ENCODE measurements around the gene GNG7. TPM values are rescaled to one million over a fixed set of nuclear protein-coding genes. Genes with fewer than 3 reads are reported as not detected.
"Not testable (repeated sequence)": the region's sequence is repeated elsewhere in the genome, so short reads cannot be mapped to it uniquely, and the experiment has no call there.

Gene GNG7
- polyA plus RNA-seq, 1 experiment: 0.57 TPM

DNA sequence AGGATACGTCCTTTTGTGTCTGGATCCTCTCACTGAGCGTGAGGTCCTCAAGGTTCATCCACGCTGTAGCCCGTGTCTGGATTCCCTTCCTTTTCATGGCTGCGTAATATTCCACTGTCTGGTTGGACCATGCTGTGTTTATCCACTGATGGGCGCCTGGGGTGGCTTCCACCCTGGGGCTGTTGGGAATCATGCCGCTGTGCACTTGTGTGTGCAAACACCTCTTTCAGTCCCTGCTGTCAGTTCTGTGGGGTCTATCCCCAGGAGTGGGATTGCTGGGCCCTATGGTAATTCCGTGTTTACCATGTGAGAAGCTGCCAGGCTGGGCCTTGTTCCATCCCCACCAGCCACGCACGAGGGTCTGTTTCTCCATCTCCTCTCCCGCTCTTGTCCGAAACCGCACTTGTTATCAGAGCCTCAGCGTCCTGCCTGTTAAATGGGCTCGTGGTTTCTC, 128.0 kb downstream of the GNG7 start:
- no peak for DNase-seq (ENCODE audit: low read depth, low spot score)
- POLR2A ChIA-PET: interaction anchor here (0.7 to 1.0 kb wide), 3 partner anchors 34 to 98 kb away, joined by 3 read pairs; partner anchors contain the start of gene GADD45B
- TF ChIP-seq, protein P1, sequence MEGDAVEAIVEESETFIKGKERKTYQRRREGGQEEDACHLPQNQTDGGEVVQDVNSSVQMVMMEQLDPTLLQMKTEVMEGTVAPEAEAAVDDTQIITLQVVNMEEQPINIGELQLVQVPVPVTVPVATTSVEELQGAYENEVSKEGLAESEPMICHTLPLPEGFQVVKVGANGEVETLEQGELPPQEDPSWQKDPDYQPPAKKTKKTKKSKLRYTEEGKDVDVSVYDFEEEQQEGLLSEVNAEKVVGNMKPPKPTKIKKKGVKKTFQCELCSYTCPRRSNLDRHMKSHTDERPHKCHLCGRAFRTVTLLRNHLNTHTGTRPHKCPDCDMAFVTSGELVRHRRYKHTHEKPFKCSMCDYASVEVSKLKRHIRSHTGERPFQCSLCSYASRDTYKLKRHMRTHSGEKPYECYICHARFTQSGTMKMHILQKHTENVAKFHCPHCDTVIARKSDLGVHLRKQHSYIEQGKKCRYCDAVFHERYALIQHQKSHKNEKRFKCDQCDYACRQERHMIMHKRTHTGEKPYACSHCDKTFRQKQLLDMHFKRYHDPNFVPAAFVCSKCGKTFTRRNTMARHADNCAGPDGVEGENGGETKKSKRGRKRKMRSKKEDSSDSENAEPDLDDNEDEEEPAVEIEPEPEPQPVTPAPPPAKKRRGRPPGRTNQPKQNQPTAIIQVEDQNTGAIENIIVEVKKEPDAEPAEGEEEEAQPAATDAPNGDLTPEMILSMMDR (IDR thresholded peaks at IDR 0.05; ENCODE audit: low read depth, low read length): no peak
- peak overlapping the region; percentile 2 for H3K27ac ChIP-seq (ENCODE audit: low read depth, low read length)
- peaks cover 3% of the 10 kb centered on the region for H3K27me3 ChIP-seq (ENCODE audit: control insufficient read depth, insufficient read depth, low read length)
- CTCF ChIA-PET: interaction anchor here (1.1 kb wide), 1 partner anchor 31 kb away, joined by 3 read pairs; no protein-coding TSS in a partner anchor
- peaks cover 25% of the 10 kb centered on the region for H3K9me3 ChIP-seq (ENCODE audit: control insufficient read depth, insufficient read depth, low read length)
- H3K4me3 ChIP-seq (ENCODE audit: low read depth, low read length): no peak overlapping the region

DNA sequence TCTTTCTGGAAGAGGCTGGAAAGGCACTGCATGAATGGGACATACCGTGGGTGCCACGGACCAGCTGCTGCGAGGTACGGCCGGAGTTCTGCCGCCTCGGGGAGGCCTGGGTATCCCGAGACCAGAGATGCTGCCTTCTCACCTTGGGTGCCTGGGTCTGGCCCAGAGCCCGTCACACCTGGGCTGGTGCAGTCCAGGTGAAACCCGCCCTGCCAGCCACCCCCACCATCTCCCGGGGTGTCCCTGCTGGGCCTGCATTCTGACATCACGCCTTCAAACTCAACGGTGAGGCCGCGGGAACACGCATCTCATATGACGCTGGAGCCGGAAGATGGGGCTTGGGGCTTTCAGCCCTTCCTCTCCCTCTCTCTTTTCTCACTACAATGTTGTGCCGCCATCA, 128.6 kb downstream of the GNG7 start:
- TF ChIP-seq, protein P1 (IDR thresholded peaks at IDR 0.05; ENCODE audit: low read depth, low read length): no peak
- Histone ChIP-seq H3K9me3 (ENCODE audit: control insufficient read depth, insufficient read depth, low read length) (peaks cover 29% of the 10 kb centered on the region), H3K27ac (ENCODE audit: low read depth, low read length) (no peak overlapping the region), H3K4me3 (ENCODE audit: low read depth, low read length) (no peak overlapping the region), H3K27me3 (ENCODE audit: control insufficient read depth, insufficient read depth, low read length) (peaks cover 3% of the 10 kb centered on the region)
- CTCF ChIA-PET: no interaction called here
- no peak for DNase-seq (ENCODE audit: low read depth, low spot score)
- POLR2A ChIA-PET: no interaction called here

DNA sequence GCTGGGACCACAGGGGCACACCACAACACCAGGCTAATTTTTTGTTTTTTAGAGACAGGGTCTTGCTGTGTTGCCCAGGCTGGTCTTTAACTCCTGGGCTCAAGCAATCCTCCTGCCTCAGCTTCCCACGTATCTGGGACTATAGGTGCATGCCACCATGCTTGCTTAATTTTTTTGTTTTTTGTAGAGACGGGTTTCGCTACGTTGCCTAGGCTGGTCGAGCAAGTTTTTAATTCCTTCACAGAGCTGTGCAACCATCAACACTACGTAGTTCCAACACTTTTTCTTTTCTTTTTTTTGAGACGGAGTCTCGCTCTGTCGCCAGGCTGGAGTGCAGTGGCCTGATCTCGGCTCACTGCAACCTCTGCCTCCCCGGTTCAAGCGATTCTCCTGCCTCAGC, 130.3 kb downstream of the GNG7 start:
- H3K27ac ChIP-seq (ENCODE audit: low read depth, low read length); H3K27me3 ChIP-seq (ENCODE audit: control insufficient read depth, insufficient read depth, low read length); CTCF ChIA-PET; DNase-seq (ENCODE audit: low read depth, low spot score); H3K4me3 ChIP-seq (ENCODE audit: low read depth, low read length); POLR2A ChIA-PET: not testable (repeated sequence)
- H3K9me3 ChIP-seq (ENCODE audit: control insufficient read depth, insufficient read depth, low read length): peaks cover 35% of the 10 kb centered on the region

DNA sequence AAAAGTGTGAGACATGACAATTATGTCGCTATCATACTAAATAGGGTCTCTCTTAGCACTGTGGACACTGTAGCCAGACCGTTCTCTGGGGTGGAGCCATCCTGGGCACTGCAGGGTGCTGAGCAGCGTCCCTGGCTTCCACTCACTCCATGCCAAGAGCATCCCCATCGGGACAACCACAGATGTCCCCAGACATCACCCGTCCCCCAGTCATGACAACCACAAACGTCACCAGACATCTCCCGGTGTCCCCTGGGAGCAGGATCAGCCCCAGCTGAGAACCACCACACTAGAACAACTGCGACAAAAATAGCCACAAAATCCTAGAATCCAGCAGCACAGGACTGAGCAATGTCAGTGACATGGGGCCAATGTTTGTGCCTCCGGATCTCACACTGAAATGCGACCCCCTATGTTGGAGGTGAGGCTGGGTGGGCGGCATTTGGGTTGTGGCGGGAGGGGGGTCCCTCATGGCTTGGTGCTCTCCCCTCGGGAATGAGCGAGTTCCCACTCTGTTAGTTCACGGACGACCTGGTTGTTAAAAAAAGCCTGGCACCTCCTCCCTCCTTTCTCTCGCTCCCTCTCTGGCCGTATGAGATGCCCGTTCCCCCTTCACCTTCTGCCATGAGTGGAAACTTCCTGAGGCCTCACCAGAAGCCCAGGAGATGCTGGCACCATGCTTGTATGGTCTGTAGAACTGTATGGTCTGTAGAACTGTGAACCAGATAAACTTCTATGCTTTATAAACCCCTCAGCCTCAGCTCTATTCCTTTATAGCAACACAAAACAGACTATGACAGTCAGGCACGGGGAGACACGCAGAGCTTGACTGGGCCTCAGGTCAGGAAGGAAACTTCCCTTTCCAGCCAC, 132.7 kb downstream of the GNG7 start:
- ChIA-PET CTCF (interaction anchor here (0.6 kb wide), 1 partner anchor 10 kb away, joined by 3 read pairs; no protein-coding TSS in a partner anchor), POLR2A (interaction anchor here (1.2 kb wide), 1 partner anchor 94 kb away, joined by 4 read pairs; the partner anchor contains the start of gene GADD45B)
- DNase-seq (ENCODE audit: low read depth, low spot score): no peak
- peaks cover 35% of the 10 kb centered on the region for H3K9me3 ChIP-seq (ENCODE audit: control insufficient read depth, insufficient read depth, low read length)
- peaks cover 3% of the 10 kb centered on the region for H3K27me3 ChIP-seq (ENCODE audit: control insufficient read depth, insufficient read depth, low read length)
- TF ChIP-seq, protein P1 (IDR thresholded peaks at IDR 0.05; ENCODE audit: low read depth, low read length): no peak
- H3K4me3 ChIP-seq (ENCODE audit: low read depth, low read length): no peak overlapping the region
- no peak overlapping the region for H3K27ac ChIP-seq (ENCODE audit: low read depth, low read length)

DNA sequence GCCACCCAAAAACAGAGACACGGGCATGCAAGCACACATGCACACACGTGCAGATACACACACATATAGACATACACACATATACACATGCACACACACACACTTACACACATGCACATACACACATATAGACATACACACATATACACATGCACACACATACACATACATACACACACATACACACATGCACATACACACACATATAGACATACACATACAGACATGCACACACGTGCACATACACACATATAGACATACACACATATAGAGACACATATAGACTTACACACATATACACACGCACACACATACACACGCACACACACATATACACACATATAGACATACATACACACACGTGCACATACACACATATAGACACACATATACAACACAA, 134.5 kb downstream of the GNG7 start:
- H3K27ac ChIP-seq (ENCODE audit: low read depth, low read length): no peak overlapping the region
- H3K4me3 ChIP-seq (ENCODE audit: low read depth, low read length): no peak overlapping the region
- peaks cover 25% of the 10 kb centered on the region for H3K9me3 ChIP-seq (ENCODE audit: control insufficient read depth, insufficient read depth, low read length)
- POLR2A ChIA-PET: no interaction called here
- TF ChIP-seq, protein P1 (IDR thresholded peaks at IDR 0.05; ENCODE audit: low read depth, low read length): no peak
- CTCF ChIA-PET: no interaction called here
- H3K27me3 ChIP-seq (ENCODE audit: control insufficient read depth, insufficient read depth, low read length): peaks cover 3% of the 10 kb centered on the region
- DNase-seq (ENCODE audit: low read depth, low spot score): no peak
